Stimulated activated CD4-positive, alpha-beta T cell treated with anti-CD3 and anti-CD28 coated beads, Interleukin-12 subunit alpha, Interleukin-12 subunit beta, amount 100 ng/mL, for 48 hours (primary cell): Measurements from ENCODE around the gene SOD3.

Source experiments
- DNase-seq, 3 donors: peaks; one replicate each; pipeline ENCODE4 v3.0.0-alpha.2; 2020; ENCODE audit warnings: low read depth in 2 of 3, low spot score in 1 of 3

The SOD3 gene

DNA sequence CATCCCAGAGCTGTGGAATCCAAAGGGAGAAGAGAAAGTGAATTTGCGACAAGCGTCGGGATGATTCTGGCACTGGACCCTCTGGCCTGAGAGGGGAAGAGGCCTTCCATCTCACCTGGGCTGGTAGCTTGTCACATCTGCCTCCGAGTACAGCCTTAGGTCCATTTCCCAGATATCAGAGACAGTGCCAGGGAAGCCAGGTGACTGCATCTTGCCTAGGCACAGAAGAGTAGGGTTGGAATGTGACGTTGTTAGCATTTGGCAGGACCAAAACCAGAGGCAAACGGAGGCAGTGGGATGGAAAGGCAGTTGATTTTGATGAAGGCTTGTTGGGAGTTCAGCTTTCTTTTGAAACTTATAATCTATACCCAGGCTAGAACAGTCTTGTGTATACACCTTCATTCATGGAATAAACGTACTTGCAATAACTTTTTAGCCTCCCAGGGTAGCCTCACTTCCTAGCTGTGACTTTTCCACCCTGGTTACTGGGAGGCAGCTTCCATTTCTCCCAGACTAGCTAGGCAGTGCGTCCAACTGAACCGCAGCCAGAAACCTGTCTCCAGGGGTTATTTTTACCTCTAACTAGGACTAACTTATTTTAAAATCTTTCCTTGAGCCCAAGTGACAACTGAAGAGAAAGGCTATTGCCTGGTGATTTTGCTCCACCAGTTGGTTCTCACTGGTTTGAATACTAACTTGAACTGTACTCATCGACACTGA, 5.9 kb downstream of the SOD3 start:
- DNase-seq: no peak

DNA sequence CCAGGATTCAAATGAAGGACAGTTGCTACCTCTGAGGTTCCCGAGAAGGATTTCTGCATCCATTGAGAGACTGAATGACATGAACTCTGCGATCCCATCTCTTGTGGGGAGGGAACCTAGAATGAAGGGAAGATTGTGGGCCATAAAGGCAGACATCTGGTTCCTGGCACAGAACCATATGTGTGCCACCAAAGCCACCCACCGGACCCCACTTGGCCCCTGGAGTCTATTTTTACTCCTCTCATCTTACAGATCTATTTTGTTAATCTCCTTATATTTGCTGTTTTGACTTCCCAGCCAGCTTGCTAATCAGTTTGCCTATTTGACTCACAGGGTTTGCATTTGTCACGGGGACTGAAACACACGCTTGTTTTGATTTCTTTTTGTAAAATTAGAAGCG, 7.3 kb downstream of the SOD3 start:
- no peak for DNase-seq

GRCh38 chr4:24805067-24805466, 9.7 kb downstream of the SOD3 start:
- no peak for DNase-seq

DNA sequence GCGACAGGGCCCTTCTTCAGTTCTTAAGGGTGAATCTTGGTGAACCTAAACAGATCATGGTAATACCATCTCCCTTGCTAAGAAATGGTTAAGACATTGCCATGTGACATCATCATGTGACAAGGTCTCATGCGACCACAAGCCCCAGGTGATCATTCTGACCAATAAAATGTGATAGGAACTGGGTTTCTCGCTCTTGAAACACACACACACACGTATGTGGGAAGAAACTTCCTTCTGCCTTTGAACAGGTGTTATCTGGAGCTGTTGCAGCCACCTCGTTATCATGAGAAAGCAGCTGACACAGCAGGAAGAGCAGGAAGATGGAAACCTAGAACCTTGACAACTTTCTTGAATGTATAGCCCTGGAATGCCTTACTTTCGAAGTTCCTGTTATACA, 10.2 kb downstream of the SOD3 start:
- no peak for DNase-seq

GRCh38 chr4:24806206-24806990, 11.0 kb downstream of the SOD3 start:
- DNase-seq: no peak

DNA sequence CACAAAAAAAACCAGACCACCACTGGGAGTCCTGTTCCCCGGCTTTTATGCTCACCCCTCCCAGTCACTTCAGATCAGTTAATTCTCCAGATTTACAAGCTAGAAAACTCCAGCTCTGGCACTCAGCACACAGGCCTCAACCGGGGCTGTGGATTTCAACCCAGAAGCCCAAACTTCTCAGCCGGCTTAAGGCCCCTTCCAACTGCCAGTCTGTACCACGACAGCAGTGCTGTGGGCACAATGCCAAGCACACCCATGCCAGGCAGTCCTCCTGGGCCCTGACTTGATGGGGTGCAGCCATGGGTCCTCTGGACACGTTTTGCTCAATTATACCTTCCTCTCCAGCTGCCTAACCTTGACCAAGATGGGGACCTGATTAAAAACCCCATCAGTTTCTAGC, 12.2 kb downstream of the SOD3 start:
- DNase-seq: no peak

DNA sequence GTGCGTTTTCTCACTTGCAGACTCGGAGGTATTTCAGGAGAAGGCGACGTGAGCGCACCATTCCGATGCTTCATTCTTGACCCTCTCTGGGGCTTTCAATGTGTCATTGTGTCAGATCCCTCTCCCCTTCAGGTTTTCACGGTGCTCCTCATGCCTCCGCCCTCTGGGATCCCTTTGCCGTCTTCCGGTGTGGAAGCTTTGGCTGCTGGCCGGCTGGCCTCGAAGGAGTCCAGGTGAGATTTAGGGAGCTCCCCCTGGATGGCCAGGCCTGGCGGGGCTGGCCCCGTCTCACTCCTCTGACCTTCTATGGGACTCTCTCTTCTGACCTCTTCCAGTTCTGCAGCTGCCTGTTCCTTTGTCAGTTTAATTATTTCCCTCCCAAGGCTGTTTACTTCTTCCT, 12.9 kb downstream of the SOD3 start:
- no peak for DNase-seq

DNA sequence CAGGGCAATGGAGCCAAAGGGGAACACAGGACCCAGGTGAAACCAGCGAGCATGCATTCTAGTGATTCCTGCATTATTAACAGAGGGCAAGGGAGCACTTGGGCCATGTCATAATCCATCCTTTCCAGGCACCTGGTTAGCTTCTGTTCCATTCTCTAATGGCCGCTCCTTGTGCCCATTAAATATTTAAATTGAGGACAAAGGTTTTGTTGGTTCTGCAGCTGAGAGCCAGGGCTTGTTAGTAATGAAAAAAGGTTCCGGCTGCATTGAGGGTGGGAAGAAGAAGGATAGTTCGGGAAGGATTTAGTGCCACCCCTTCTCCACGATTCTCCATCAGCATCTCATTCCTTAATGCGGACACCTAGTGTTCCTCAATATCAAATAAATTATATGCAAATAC, 13.6 kb downstream of the SOD3 start:
- DNase-seq: no peak

DNA sequence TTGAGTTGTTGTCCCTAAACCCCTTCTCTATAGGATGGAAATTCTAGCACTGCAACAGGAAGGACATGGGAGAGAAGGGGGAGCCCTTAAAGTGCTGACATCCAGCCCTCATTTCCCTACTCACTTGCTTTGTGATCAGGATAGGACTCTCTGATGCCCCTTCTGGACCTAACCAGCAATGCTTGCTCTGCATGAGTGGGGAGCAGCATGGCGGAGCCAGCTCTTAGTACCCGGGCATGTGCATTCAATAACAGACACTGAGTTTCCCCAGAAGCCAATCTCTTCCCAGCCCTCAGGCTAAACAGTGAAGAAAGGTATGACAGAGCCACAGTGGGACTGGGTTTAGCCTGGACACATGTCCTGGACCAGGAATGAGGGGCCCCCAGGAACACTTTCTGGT, 14.0 kb downstream of the SOD3 start:
- DNase-seq: no peak

GRCh38 chr4:24809815-24810405, 14.5 kb downstream of the SOD3 start:
- no peak for DNase-seq

DNA sequence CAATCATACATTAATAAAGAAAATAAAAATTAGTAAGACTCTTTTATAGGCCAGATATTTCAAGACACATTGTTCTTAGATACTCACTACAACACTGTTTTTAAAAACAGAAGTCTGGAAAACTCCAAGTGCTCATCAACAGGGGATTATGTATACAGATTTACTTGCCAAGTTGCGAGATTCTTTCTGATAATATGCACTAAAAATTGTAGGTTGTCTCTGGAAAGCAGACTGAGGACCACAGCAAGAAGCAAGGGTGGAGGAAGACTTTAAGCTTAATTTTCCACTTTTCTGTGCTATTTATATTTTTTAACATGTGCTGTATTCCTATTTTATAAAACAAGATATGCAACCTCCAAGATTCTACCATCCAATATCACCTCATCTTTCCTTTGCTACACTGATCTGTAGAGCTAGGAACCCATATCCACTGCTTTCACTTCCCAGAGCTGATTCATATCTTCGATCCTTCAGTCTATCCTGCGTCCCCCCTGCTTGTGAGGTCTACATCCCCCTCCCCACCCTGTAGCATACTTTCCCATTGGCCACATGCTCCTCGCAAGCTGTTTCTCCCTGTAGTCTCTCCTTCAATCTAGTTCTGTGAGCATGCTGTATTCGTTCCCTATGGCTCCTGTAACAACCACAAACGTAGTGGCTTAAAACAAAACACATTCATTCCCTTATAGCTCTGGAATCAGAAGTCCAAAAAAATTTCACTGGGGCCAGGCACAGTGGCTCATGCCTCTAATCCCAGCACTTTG, 15.7 kb downstream of the SOD3 start:
- no peak for DNase-seq

DNA sequence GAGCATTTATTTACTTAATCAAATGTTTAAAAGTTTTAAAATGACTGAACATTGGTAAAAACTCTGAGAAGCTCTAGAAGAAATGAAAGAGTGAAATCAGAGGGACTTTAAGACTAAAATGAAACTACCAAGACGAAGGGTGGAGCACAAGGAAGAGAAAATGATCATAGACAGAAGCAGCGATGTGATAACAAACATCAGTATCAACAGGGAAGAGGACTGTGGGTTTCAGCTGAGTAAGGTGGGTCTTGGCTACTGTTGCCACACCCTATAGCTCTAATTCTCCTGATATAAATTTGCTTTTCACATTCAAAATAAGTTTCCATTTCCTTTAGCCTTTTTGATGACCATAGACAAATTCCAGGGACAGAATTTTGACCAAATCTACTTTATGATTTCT, 18.4 kb downstream of the SOD3 start:
- no peak for DNase-seq

- DNase-seq: no peak
Measured at GRCh38 chr4:24816797-24817196, 21.4 kb downstream of the SOD3 start.

GRCh38 chr4:24820541-24820940, 25.2 kb downstream of the SOD3 start:
- DNase-seq: no peak

- DNase-seq: no peak
Measured at GRCh38 chr4:24824720-24825119, 29.3 kb downstream of the SOD3 start.

DNA sequence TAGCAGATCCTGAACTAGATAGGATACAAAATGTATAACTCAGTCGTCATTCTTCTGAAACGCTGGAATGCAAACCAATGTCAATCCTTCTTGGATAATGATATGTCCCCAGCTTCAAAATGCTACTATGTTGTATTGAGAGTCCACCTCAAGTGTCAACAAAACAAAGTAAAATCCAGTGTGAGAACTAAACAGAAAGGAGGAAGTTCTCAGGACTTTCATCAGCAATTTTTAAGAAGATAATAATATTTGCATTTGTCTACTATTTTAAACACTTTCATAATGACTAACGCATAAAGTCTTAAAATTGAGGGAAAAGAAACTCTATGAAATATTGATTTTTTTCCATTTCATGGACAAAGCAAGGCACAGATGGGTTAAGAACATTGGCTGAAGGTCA, 36.3 kb downstream of the SOD3 start:
- DNase-seq: no peak

- no peak for DNase-seq
Measured at GRCh38 chr4:24835696-24836095, 40.3 kb downstream of the SOD3 start.

- no peak for DNase-seq
Measured at GRCh38 chr4:24836661-24837242, 41.4 kb downstream of the SOD3 start.

DNA sequence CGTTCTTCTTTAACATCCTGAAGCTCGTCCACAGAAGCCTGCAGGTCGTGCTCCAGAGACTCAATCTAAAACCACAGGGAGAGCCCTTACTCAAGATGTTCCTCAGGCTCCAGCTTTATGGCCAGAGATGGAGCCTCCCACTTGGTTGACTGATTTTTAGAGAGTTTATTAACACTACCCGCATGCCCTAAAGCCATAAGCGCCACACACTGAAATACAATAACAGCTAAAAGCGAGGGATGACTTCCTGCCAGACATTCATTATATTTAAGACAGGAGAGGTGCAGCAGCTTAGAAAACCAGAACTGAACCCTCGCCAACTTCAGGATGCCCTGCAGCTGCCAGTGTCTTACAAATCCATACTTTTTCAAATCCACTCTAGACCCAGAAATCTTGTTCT, 42.0 kb downstream of the SOD3 start:
- DNase-seq: no peak

- DNase-seq: no peak
Measured at GRCh38 chr4:24837781-24838180, 42.4 kb downstream of the SOD3 start.

GRCh38 chr4:24840362-24840761, 45.0 kb downstream of the SOD3 start:
- DNase-seq: no peak
